ENCODE data around the gene MAPK11. TPM values are rescaled to one million over a fixed set of nuclear protein-coding genes. Genes with fewer than 3 reads are reported as not detected.

MAPK11 gene
- polyA plus RNA-seq, 4 donors, result 6.0 to 9.7 (median 7.9) TPM

DNA sequence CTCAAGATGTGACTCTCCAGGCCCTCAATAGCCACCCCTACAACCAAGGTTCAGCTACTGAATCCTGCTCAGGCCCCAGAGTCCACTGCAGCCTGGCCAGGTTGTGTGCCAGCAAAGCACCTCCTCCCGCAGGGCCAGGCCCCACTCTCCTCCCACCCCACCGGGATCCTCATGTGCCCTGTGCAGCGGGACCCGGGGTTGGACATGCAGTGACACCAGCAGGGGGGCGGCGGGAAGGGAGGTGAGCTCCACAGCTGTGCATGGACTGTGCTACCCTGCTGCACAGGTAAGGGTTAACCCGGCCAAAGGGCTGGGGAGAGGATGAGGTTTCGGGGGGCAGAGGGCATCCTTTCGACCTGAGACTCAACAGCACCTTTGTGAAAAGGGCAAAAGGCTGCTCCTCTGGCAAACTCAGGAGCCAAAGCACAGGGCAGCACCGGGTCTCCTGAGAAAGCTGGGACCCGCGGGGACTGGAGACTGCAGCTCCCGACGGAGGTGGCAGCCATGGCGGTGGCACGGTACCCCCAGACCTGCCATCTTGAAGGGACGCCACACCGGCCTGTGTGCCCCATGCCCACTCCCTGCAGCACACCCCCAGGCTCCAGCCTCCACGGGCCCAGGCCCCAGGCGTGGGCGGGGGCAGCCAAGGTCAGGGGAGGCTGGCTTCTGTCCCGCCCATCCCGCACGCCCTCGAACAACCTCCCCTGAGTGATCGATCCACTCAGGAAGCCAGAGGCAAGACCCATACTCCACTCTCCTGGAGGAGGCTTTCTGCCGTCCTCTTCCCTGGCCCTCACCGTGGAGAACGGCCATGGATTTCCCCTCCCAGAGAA lies 26.7 kb upstream of the MAPK11 start:
- DNase-seq (ENCODE audit: low read depth in 4 of 4, low spot score in 3 of 4), result no peak

DNA sequence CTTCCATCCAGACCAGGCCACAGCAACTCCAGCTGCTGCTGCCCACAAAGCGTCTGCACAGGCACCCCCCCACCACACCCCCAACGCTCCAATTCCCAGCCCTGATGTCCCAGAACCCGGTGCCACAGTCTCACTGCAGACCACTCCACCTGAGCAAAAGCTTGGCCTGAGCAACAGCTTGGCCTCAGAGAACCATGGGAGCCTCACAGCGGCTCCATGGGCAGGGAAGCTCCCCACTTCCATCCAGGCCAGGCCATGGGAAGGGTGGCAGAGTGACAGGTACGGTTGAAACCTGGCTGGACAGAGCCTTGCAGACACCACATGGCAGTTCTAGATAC lies 24.1 kb upstream of the MAPK11 start:
- no peak for DNase-seq (ENCODE audit: low read depth in 4 of 4, low spot score in 3 of 4)

GRCh38 chr22:50293441-50294318 lies 23.5 kb upstream of the MAPK11 start:
- DNase-seq (ENCODE audit: low read depth in 4 of 4, low spot score in 3 of 4), result peak in 1 of 4 donors; percentile 62

DNA sequence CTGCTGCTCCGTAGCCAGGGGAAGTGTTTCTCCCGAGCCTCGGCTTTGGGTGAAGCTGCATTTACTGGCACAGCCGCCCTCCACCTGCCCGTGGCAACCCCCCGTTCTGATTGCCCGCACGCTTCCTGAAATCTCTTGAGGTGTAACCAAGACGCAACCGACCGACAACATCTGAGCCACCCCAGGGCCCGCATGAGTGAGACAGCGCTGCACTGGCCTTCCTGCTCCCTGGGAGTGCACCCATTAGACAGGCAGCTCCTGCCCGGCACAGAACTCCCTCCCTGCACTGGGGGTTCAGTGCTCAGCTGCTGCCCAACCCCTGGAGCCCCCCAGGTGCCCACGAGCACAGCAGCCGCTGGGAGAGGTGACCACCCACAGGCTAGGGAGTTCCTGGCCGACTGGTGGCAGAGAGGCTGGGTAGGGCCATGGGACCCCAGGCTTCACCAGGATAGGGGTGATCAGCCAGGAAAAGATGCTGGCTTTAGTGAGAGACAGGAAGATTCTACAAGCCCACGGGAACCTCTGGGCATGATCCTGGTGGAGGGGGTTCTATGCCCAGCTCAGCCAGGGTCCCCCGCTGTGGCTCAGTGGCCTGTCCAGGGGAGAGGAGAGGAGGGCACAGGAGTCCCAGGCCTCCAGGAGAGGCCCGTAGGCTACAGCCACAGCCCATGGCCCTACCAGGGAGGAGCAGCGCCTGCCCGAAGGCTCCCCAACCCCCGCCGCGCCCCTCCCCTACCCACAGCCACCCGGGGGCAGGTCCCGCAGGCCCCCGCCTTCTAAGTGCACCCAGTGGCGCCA lies 22.7 kb upstream of the MAPK11 start:
- no peak for DNase-seq (ENCODE audit: low read depth in 4 of 4, low spot score in 3 of 4)

DNA sequence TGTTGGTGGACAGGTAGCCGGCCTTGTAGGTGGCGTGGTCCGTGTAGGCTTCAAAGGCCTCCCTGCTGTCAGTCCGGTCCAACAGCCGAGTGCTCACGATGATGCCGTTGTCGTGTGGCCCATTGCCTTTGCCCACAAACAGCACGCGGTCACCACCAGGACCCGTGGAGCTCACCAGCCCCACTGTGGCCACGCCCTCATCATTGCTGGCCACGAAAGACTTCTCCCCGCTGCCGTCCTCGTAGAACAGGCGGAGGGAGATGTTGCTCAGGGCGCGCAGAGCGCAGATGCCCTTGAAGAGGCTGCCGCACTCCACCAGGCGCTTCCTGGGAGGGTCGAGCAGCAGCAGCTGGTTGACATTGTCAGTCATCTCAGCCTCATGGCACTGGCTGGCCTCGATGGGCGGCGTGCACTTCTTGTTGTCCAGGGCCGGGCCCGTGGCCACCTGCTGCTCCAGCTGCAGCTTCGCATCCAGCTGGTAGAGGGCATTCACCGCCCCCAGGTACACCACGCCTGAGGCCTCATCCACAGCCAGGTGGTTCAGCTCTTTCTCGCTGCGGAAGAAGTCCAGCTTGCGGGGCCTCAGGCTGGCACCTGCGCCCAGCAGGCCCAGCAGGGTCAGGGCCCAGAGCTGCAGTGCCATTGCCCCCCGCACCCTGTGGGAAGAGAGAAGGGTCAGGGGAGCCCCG lies 19.9 kb upstream of the MAPK11 start:
- DNase-seq (ENCODE audit: low read depth in 4 of 4, low spot score in 3 of 4), result no peak

- DNase-seq (ENCODE audit: low read depth in 4 of 4, low spot score in 3 of 4), result no peak
Measured at GRCh38 chr22:50289151-50289941, 19.2 kb upstream of the MAPK11 start.

DNA sequence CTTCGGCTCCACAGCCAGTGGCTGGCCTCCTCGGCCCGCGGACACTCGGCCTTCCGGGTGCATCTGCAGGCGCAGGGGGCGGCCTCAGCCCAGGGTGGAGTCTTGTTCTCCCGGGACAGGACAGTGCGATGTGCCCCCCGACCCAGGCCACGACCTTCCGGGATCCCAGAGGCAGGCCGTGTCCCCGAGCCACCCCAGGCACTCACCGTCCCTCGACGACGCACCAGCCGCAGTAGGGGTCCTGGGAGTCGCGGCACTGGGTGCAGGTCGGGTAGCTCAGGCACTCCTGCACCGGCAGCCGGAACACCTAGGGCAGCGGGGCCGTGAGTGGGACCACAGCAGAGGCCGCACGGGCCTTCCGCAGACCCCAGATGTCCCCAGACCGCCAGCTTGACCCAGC lies 17.6 kb upstream of the MAPK11 start:
- DNase-seq (ENCODE audit: low read depth in 4 of 4, low spot score in 3 of 4), result no peak

- no peak for DNase-seq (ENCODE audit: low read depth in 4 of 4, low spot score in 3 of 4)
Measured at GRCh38 chr22:50286701-50287318, 16.6 kb upstream of the MAPK11 start.

DNA sequence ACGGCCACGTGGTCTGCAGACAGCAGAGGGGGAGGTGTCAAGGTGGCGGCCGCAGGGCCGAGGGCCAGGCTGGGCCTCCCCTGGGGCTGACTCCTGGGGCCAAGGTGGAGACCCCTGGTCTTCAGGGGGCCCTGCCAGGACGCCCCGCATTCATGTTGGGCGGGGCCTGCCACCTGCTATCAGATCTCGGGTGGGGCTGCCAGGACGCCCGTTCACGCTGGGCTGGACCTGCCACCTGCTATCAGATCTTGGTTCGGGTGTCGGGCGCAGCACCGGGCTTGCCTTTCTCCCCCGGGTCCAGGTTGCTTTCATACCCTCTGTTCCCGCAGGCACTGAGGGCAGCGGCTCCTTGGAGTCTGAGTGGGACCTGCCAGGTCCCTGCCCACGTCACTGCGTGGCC lies 16.1 kb upstream of the MAPK11 start:
- DNase-seq (ENCODE audit: low read depth in 4 of 4, low spot score in 3 of 4), result no peak

GRCh38 chr22:50285568-50286229 lies 15.5 kb upstream of the MAPK11 start:
- DNase-seq (ENCODE audit: low read depth in 4 of 4, low spot score in 3 of 4), result no peak

GRCh38 chr22:50284479-50284878 lies 14.3 kb upstream of the MAPK11 start:
- no peak for DNase-seq (ENCODE audit: low read depth in 4 of 4, low spot score in 3 of 4)

DNA sequence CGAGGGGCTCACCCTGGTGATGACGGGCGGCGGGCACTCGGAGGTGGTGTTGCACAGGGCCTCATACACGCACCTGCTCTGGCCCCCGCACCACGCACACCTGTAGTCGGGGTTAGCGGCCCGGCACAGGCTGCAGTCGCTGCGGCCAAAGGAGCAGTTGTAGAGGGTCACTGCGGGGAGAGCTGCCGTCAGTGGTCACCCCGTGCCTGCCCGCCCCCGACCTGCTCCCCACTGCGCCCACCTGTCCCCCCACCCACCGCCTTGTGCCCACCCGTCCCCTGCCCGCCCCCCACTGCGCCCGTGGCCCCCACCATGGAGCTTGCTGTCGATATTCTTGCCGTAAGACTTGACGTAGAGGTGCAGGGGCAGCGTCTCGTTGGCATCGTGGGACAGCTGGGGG lies 13.6 kb upstream of the MAPK11 start:
- no peak for DNase-seq (ENCODE audit: low read depth in 4 of 4, low spot score in 3 of 4)

DNA sequence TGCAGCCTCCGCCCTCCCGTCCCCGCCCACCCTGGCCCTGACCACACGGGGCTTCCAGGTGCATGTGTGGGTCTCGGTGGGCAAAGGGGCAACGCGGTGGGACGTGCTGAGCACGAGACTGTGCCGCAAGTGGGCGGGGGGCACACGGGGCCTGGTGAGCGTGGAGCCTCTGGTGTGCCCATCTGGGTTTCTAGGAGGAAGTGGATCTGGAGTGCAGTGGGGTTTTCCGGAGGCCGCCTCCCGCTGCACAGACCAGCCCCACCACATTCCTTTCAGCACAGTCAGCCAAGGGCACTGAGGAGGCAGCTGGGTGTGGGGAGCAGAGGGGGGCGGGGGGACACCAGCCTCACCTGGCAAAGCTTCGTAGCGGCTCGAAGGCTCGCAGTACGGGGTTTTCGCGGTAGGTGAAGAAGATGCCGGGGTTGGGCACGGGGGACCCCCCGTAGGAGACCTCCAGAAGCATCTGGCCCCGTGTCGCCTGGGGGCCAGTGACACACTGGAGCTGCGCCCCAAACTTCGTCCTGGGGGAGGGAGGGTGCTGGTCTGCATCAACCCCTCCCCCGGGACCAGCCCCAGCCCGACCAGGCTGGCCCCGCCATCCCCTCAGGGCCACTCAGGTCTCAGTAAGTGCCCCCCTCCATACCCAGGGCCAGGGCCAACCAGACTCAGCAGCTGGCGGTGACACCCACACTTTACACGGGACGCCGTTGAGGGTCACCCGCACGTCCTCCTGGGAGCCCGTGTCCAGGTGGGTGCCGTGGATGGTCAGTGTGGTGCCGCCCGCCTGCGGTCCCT lies 12.4 kb upstream of the MAPK11 start:
- no peak for DNase-seq (ENCODE audit: low read depth in 4 of 4, low spot score in 3 of 4)

- no peak for DNase-seq (ENCODE audit: low read depth in 4 of 4, low spot score in 3 of 4)
Measured at GRCh38 chr22:50281957-50282356, 11.8 kb upstream of the MAPK11 start.

- DNase-seq (ENCODE audit: low read depth in 4 of 4, low spot score in 3 of 4), result no peak
Measured at GRCh38 chr22:50281384-50281760, 11.2 kb upstream of the MAPK11 start.

DNA sequence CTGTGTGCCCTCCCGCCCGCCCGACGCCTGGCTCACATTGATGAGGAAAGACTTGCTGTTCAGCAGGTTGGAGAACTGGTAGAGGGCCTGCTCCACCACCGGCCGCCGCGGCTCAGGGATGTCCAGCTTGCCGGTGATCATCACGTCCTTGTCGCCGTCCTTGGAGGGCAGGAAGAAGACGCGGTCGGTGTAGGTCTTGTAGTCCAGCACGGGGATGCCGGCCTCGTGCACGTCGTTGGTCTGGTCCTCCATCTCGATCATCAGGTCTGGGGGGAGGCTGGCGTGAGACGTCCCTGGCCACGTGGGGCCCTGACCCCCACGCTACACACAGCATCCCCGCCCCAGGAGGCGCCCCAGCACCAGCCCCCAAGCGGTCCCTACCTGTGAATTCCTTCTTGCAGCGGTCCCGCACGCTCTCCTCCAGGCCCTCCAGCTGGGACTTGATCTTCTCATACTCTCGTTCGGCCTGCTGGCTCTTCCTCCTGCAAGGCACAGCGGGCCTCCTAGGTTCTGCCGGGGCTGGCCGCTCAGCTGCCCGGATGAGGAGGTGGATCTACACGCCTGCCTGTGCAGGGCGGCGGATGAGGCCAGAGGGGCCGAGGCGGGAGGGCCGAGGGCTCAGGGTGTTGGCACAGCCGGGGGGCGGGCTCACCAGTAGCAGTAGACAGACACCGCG lies 10.7 kb upstream of the MAPK11 start:
- no peak for DNase-seq (ENCODE audit: low read depth in 4 of 4, low spot score in 3 of 4)

GRCh38 chr22:50280022-50280707 lies 10.0 kb upstream of the MAPK11 start:
- DNase-seq (ENCODE audit: low read depth in 4 of 4, low spot score in 3 of 4), result no peak

Data from left renal pelvis (tissue), 4 donors.